ENCODE measurements around the gene LRRC3B. TPM values are rescaled to one million over a fixed set of nuclear protein-coding genes. Genes with fewer than 3 reads are reported as not detected.

LRRC3B gene
- total RNA-seq, 2 experiments from 2014 or later = not detected

DNA sequence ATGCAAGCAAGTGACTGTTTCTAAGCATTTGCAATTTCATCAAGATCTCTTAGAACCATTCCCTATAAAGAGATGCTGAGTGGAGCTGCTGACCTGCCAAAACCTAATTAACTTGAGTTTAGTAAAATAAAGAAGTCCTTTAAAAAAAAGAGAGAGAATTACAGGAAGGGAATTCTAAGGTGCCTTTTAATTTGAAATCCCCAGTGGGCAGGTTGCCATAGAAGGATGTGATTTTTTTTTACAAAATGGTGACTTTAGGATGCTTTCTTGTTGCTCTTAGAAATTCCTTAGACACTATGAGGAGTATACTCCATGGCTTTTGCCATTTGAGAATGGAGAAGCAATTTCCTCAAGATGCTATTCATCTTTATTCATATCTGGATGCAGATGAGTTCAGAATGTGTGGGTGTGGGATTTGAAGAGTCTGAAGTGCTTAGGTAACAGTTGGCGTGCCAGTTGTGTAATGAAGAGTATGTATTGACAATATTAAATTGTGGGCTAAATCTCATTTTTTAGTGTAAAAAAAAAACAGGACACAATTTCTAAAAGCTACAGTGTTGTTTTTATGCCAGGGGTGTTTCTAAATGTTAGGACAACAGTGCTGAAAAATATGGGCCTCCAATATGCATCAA, 13.6 kb downstream of the LRRC3B start:
- ATAC-seq = no peak
- H3K9me3 Mint-ChIP-seq (ENCODE audit: low read depth) = peaks cover 3% of the 10 kb centered on the region
- H3K27ac Mint-ChIP-seq = no peak overlapping the region
- intact Hi-C loops (cut with DNase I, micrococcal nuclease) = no loop called here
- ChIA-PET POLR2A (no interaction called here), CTCF (no interaction called here)
- H3K4me3 Mint-ChIP-seq = no peak overlapping the region
- no peaks in the 10 kb centered on the region for H3K27me3 Mint-ChIP-seq
- DNase-seq = no peak
- no peaks in the 10 kb centered on the region for H3K36me3 Mint-ChIP-seq (ENCODE audit: low read depth)
- H3K4me1 Mint-ChIP-seq = no peaks in the 10 kb centered on the region

DNA sequence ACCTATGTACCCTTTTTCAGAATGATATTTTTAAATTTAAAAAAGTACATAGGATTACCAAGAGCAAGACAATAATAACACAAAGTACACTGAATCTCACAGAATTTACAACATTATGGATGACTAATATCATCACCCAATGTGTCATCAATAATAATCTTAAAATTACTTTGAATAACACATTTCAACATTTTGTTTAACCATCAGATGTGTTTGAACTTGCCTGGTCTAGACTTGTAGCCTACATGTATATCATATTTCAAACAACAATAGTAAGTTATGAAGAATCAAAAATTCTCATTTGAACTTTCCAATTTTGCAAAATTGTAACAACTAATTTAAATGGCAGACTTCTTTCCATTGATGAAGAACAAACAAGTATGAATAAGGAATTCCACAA, 15.1 kb downstream of the LRRC3B start:
- ChIA-PET CTCF (no interaction called here), POLR2A (no interaction called here)
- no peaks in the 10 kb centered on the region for H3K4me1 Mint-ChIP-seq
- no peak overlapping the region for H3K27ac Mint-ChIP-seq
- no peaks in the 10 kb centered on the region for H3K9me3 Mint-ChIP-seq (ENCODE audit: low read depth)
- intact Hi-C loops (cut with DNase I, micrococcal nuclease) = no loop called here
- no peak for ATAC-seq
- H3K4me3 Mint-ChIP-seq = no peak overlapping the region
- H3K27me3 Mint-ChIP-seq = no peaks in the 10 kb centered on the region
- DNase-seq = no peak
- H3K36me3 Mint-ChIP-seq (ENCODE audit: low read depth) = no peaks in the 10 kb centered on the region

DNA sequence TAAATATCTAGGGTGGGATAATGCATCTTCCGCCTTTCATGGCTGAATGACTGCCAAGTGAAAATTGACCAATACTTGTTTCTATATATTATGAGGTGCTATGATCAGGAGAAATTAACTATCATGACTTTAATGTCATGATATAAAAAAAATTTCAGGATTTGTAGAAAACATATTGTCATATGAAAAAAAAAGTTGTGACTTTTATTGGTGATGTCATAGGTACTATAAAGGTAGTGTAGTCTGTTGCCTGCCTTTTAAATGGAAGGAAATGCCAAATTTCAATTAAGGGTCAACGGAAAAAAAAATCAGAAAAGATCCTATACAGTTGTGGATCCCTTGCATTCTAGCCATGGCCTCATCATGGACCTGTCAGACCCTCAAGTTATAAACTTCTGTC, 15.5 kb downstream of the LRRC3B start:
- Mint-ChIP-seq H3K27ac (no peak overlapping the region), H3K9me3 (ENCODE audit: low read depth) (no peaks in the 10 kb centered on the region), H3K27me3 (no peaks in the 10 kb centered on the region), H3K4me1 (no peaks in the 10 kb centered on the region), H3K36me3 (ENCODE audit: low read depth) (no peaks in the 10 kb centered on the region), H3K4me3 (no peak overlapping the region)
- ChIA-PET POLR2A (no interaction called here), CTCF (no interaction called here)
- no peak for DNase-seq
- no peak for ATAC-seq
- intact Hi-C loops (cut with DNase I, micrococcal nuclease) = no loop called here

DNA sequence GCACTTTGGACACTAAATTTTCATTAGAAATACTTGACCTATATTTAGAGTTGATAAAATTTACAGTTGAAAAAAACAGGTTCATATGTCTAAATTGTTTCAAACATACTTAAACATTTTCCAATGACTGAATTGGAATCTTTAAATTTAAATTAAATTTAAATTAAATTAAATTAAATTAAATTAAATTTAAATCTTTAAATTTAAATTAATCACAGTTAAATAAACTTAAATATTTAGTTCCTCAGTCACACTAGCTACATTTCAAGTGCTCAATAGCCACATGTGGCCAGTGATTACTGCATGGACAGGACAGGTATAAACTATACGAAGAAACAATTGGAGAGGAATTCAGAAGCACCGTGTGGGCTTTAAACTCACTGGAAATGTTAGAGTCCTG, 16.8 kb downstream of the LRRC3B start:
- Mint-ChIP-seq H3K36me3 (ENCODE audit: low read depth) (no peaks in the 10 kb centered on the region), H3K9me3 (ENCODE audit: low read depth) (no peaks in the 10 kb centered on the region), H3K4me1 (no peaks in the 10 kb centered on the region), H3K27ac (no peak overlapping the region), H3K27me3 (no peaks in the 10 kb centered on the region), H3K4me3 (no peak overlapping the region)
- POLR2A ChIA-PET = no interaction called here
- DNase-seq (no peak), ATAC-seq (no peak)
- intact Hi-C loops (cut with DNase I, micrococcal nuclease) = no loop called here
- CTCF ChIA-PET = no interaction called here

DNA sequence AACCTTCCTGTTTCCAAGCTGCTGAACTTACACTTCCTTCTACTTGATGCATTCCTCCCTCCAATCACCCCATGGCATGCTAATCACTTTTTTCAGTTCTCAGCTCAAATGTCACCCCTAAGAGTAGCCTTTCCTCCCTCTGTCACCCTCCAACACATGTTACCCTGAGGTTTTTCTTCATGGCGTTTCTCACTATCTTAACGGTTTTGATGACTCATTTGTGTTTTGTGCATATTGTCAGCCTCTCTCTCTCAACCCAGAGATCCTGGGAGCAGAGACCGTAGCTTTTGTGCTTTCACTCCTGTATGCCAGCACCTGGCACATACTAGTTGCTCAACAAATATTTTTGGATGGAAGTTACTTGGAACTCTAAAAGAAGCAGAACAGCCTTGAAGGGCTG, 24.5 kb downstream of the LRRC3B start:
- H3K4me3 Mint-ChIP-seq = no peak overlapping the region
- ATAC-seq (no peak), DNase-seq (no peak)
- H3K9me3 Mint-ChIP-seq (ENCODE audit: low read depth) = no peaks in the 10 kb centered on the region
- ChIA-PET CTCF (no interaction called here), POLR2A (interaction anchor here (0.6 kb wide), 1 partner anchor 38 kb away, joined by 3 read pairs; no protein-coding TSS in a partner anchor)
- no peaks in the 10 kb centered on the region for H3K27me3 Mint-ChIP-seq
- H3K27ac Mint-ChIP-seq = no peak overlapping the region
- no peaks in the 10 kb centered on the region for H3K4me1 Mint-ChIP-seq
- intact Hi-C loops (cut with DNase I, micrococcal nuclease) = no loop called here
- no peaks in the 10 kb centered on the region for H3K36me3 Mint-ChIP-seq (ENCODE audit: low read depth)

DNA sequence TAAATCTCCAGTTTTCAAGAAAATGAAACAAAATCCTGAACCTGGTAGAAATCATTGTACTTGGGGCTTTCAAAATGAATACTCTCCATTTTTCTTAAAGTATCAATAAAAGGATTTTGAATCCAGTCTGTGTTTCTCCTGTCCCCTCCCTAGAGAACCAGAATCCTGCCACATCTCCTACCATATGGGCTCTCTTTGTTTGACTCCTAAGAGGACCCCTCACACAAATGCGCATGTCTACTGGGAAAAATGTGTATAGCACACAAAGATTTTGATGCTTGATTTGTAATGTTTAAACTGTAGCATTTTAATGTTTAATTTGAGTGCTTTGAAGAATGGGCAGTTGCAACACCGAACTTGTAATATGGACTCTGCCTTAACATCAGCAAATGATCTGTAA, 25.9 kb downstream of the LRRC3B start:
- Mint-ChIP-seq H3K27ac (no peak overlapping the region), H3K9me3 (ENCODE audit: low read depth) (no peaks in the 10 kb centered on the region), H3K4me3 (no peak overlapping the region), H3K27me3 (no peaks in the 10 kb centered on the region), H3K4me1 (no peaks in the 10 kb centered on the region), H3K36me3 (ENCODE audit: low read depth) (no peaks in the 10 kb centered on the region)
- POLR2A ChIA-PET = no interaction called here
- intact Hi-C loops (cut with DNase I, micrococcal nuclease) = no loop called here
- CTCF ChIA-PET = no interaction called here
- DNase-seq (no peak), ATAC-seq (no peak)

DNA sequence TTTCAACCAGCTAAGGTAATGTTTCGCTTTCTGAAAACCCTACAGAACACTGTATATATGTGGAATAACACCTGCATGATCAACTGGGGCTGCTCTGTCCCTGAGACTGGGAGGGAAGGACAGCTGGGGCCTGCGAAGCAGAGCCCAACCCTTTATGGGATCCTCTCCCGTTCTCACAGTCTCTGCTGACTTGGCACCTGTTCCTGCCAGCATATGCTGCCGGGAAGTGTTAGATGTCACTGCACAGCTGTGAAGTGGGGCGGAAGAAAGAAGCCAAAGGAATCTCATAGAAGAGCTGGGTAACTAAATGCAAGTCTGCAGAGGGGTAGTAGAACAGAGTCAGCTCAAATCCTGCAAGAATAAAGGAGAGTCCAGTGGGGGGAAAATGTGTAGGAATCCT, 29.6 kb downstream of the LRRC3B start:
- CTCF ChIA-PET = no interaction called here

DNA sequence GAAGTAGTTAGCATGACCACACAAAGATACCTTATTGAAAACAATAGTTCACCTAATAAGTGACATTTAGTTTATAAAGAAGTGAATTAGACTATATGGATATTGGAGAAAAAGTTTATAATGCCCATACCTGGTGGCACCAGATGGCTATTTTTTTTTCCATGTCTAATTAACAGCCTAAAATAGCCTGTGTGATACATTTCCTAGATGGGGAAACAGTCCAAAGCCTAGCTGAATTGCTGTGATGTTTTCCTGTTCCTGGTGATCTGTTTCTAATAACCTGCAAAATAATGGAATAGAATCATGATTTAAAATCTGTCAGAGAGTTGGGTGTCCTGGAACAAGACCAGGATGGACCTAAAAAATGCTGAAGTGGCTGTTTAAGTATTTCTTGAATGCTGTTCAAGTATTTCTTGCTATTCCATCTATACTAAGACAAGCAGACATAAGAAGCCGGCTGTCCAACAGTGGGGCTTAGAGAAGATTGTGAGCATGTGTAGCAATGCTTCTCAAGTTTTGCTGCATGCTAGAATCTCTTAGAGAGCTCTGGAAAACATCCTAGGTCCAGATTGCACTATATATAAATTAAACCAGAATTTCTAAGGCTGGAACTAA, 31.3 kb downstream of the LRRC3B start:
- Mint-ChIP-seq H3K4me1 (no peaks in the 10 kb centered on the region), H3K27ac (no peak overlapping the region), H3K36me3 (ENCODE audit: low read depth) (no peaks in the 10 kb centered on the region), H3K9me3 (ENCODE audit: low read depth) (no peaks in the 10 kb centered on the region), H3K27me3 (no peaks in the 10 kb centered on the region), H3K4me3 (no peak overlapping the region)
- intact Hi-C loops (cut with DNase I, micrococcal nuclease) = no loop called here
- ChIA-PET CTCF (no interaction called here), POLR2A (no interaction called here)
- no peak for DNase-seq
- no peak for ATAC-seq

More for the DNA sequence above, 29.6 kb downstream of the LRRC3B start:
- no peak overlapping the region for H3K27ac Mint-ChIP-seq
- intact Hi-C loops (cut with DNase I, micrococcal nuclease) = no loop called here
- no peaks in the 10 kb centered on the region for H3K9me3 Mint-ChIP-seq (ENCODE audit: low read depth)
- DNase-seq = no peak
- no peak overlapping the region for H3K4me3 Mint-ChIP-seq
- no peaks in the 10 kb centered on the region for H3K27me3 Mint-ChIP-seq
- H3K36me3 Mint-ChIP-seq (ENCODE audit: low read depth) = no peaks in the 10 kb centered on the region
- ATAC-seq = no peak
- no peaks in the 10 kb centered on the region for H3K4me1 Mint-ChIP-seq
- POLR2A ChIA-PET = no interaction called here

DNA sequence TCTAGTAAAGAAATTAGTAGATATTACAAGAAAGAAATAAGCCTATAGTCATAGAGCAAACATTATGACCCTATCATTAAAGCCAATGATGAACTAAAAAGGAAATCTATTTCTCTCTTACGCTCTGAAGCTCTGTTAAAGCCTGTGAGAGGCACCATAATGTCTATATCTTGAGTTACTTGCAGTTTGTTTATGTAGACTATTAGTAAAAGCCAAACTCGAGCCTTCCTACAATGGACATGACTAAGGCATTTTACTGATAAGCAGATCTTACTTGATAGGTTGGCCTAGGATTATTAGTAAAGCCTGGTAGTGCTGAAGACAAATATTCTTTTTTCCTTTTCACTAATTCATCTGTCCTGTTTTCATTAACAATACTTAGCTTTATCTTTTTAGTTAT, 32.7 kb downstream of the LRRC3B start:
- Mint-ChIP-seq H3K27ac (no peak overlapping the region), H3K27me3 (no peaks in the 10 kb centered on the region), H3K9me3 (ENCODE audit: low read depth) (no peaks in the 10 kb centered on the region), H3K36me3 (ENCODE audit: low read depth) (no peaks in the 10 kb centered on the region), H3K4me1 (no peaks in the 10 kb centered on the region), H3K4me3 (no peak overlapping the region)
- ChIA-PET POLR2A (no interaction called here), CTCF (interaction anchor here (1.1 kb wide), 1 partner anchor 21 kb away, joined by 4 read pairs; no protein-coding TSS in a partner anchor)
- intact Hi-C loops (cut with DNase I, micrococcal nuclease) = no loop called here
- DNase-seq = no peak
- ATAC-seq = no peak

DNA sequence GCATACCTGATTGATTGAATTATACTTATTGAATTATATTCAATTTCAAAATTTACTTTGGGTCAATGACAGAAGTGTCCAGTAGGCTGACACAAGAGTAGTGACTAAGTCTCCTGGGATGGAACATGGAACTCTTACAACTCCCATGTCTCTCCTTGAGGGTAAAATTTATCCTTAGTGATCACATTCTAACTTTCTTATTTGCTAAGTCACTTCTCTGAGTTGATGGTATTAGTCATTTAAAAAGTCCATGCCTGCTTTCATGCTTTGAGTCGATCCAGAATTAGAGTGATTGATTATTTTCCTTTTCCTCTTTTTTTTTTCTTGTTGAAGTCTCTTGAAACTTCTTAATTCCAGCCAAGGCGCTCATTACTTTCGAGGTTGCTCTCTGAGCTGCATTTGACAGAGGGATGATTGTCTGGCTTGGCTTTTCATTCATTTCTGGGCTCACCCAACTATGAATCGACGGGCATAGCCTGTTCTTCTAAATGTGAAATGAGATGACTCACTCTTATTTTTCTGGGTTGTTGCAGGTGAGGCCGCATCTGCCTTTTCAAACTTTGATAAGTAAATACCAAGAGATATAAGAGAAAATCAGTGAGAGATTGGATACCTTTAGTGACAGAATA, 34.9 kb downstream of the LRRC3B start:
- ChIA-PET POLR2A (no interaction called here), CTCF (interaction anchor here (0.7 kb wide), 1 partner anchor 501 kb away, joined by 3 read pairs; no protein-coding TSS in a partner anchor)
- H3K9me3 Mint-ChIP-seq (ENCODE audit: low read depth) = no peaks in the 10 kb centered on the region
- no peaks in the 10 kb centered on the region for H3K36me3 Mint-ChIP-seq (ENCODE audit: low read depth)
- no peak overlapping the region for H3K4me3 Mint-ChIP-seq
- intact Hi-C loops (cut with DNase I, micrococcal nuclease) = no loop called here
- H3K4me1 Mint-ChIP-seq = no peaks in the 10 kb centered on the region
- ATAC-seq (no peak), DNase-seq (no peak)
- no peak overlapping the region for H3K27ac Mint-ChIP-seq
- H3K27me3 Mint-ChIP-seq = no peaks in the 10 kb centered on the region

DNA sequence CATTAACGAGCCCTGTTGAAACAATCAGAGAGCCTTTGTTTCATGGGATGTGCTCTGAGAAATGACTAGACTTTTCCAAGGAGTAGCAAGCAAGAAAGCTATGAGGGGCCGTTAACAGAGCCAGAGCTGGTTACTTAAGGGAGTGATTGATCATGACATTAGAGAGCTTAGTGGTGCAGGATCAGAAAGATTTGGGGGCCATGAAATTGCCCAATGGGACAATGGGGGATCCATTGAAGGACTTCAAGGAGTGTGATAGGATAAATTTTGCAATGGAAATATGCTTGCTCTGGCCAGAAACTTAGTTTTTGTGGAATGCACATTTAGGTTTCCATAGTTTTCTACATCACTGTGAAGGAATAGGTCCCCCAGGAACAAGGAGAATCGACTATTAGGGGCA, 45.6 kb downstream of the LRRC3B start:
- no peak overlapping the region for H3K4me3 Mint-ChIP-seq
- intact Hi-C loops (cut with DNase I, micrococcal nuclease) = no loop called here

DNA sequence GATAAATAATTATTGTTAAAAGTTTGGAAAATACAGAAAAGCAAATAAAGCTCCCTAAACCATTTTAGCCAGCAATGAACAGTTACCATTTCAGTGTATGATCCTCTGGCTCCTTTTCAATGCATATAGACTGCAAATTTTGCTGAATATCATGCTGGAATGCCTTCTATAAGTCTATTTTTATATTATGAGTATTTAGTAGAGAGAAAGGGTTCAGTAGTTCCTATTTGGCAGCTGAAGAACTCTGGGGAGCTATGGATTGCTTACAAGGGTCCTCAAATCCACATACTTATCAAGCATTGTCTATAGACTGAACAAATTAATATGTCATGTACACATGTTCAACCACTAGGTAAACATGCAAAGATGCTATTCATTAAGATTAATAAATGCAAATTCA, 46.1 kb downstream of the LRRC3B start:
- ATAC-seq (no peak), DNase-seq (no peak)
- H3K4me3 Mint-ChIP-seq = no peak overlapping the region
- no peaks in the 10 kb centered on the region for H3K4me1 Mint-ChIP-seq
- POLR2A ChIA-PET = no interaction called here
- intact Hi-C loops (cut with DNase I, micrococcal nuclease) = no loop called here
- no peaks in the 10 kb centered on the region for H3K36me3 Mint-ChIP-seq (ENCODE audit: low read depth)
- H3K27me3 Mint-ChIP-seq = no peaks in the 10 kb centered on the region
- CTCF ChIA-PET = no interaction called here
- H3K27ac Mint-ChIP-seq = no peak overlapping the region
- H3K9me3 Mint-ChIP-seq (ENCODE audit: low read depth) = peaks cover 4% of the 10 kb centered on the region

More for the DNA sequence above, 45.6 kb downstream of the LRRC3B start:
- H3K4me1 Mint-ChIP-seq = no peaks in the 10 kb centered on the region
- no peak for ATAC-seq
- POLR2A ChIA-PET = no interaction called here
- H3K36me3 Mint-ChIP-seq (ENCODE audit: low read depth) = no peaks in the 10 kb centered on the region
- no peak overlapping the region for H3K27ac Mint-ChIP-seq
- peaks cover 6% of the 10 kb centered on the region for H3K9me3 Mint-ChIP-seq (ENCODE audit: low read depth)
- DNase-seq = no peak
- CTCF ChIA-PET = no interaction called here
- no peaks in the 10 kb centered on the region for H3K27me3 Mint-ChIP-seq

Measured in activated CD4-positive, alpha-beta T cell treated with anti-CD3 and anti-CD28 coated beads for 36 hours (primary cell).